ENCODE data around the gene UNC45B. TPM values are rescaled to one million over a fixed set of nuclear protein-coding genes. Genes with fewer than 3 reads are reported as not detected.

UNC45B gene
- total RNA-seq, 1 donor from 2014 or later = 146 TPM

DNA sequence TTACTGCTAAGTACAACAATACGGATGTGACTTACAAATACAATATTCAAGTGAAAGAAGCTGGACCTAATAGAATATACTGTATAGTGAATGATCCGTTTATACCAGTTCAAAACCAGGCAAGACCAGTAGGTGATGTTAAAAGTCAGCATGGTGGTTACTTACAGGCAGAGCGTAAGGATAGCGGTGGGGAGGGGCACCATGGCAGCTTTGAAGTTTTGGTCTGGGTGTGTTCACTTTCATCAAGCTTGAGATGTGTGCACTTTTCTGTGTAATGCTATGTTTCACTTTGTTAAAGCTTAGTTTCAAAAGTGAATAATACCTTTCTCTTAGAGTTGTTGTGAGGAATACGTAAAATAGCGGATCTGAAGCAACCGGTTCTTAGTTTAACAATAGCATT is 63.1 kb downstream of the UNC45B start:
- no peak overlapping the region for H3K4me3 ChIP-seq (ENCODE audit: low read length in 3 of 3)
- no peaks in the 10 kb centered on the region for H3K36me3 ChIP-seq (ENCODE audit: control insufficient read depth in 3 of 3, insufficient read depth in 3 of 3, low read length in 3 of 3)
- peaks cover 0 to 2% (median 0%) of the 10 kb centered on the region in 3 donors for H3K27me3 ChIP-seq (ENCODE audit: control insufficient read depth in 3 of 3, insufficient read depth in 3 of 3, low read length in 3 of 3)
- no peak overlapping the region for H3K27ac ChIP-seq (ENCODE audit: low read depth, low read length)
- H3K9me3 ChIP-seq (ENCODE audit: control insufficient read depth in 3 of 3, low read length in 3 of 3) = no peaks in the 10 kb centered on the region
- H3K9ac ChIP-seq (ENCODE audit: low read depth in 1 of 3, low read length in 3 of 3) = no peak overlapping the region
- no peaks in the 10 kb centered on the region for H3K4me1 ChIP-seq (ENCODE audit: control insufficient read depth in 3 of 3, insufficient read depth in 3 of 3, low read length in 3 of 3)

DNA sequence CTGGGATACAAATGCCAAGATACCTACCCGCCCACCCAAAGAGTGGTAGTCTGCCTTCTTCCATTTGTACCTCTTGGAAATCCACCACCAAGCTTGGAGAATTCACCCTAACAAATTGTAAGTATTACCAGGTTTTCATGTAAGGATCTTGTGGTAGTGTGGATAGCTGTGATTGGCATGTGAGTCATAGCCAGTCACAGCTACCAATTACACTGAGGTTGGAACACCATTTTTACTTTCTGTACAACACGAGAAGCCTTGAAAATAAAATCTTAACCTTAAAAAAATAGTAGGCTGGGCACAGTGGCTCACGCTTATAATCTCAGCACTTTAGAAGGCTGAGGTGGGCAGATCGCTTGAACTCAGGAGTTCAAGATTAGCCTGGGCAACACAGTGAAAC is 65.1 kb downstream of the UNC45B start:
- H3K9ac ChIP-seq (ENCODE audit: low read depth in 1 of 3, low read length in 3 of 3) = no peak overlapping the region
- H3K27ac ChIP-seq (ENCODE audit: low read depth, low read length) = peak overlapping the region; percentile 51
- H3K9me3 ChIP-seq (ENCODE audit: control insufficient read depth in 3 of 3, low read length in 3 of 3) = no peaks in the 10 kb centered on the region
- no peak overlapping the region for H3K4me3 ChIP-seq (ENCODE audit: low read length in 3 of 3)
- no peaks in the 10 kb centered on the region for H3K36me3 ChIP-seq (ENCODE audit: control insufficient read depth in 3 of 3, insufficient read depth in 3 of 3, low read length in 3 of 3)
- H3K4me1 ChIP-seq (ENCODE audit: control insufficient read depth in 3 of 3, insufficient read depth in 3 of 3, low read length in 3 of 3) = no peaks in the 10 kb centered on the region
- H3K27me3 ChIP-seq (ENCODE audit: control insufficient read depth in 3 of 3, insufficient read depth in 3 of 3, low read length in 3 of 3) = peaks cover 0 to 2% (median 0%) of the 10 kb centered on the region in 3 donors

DNA sequence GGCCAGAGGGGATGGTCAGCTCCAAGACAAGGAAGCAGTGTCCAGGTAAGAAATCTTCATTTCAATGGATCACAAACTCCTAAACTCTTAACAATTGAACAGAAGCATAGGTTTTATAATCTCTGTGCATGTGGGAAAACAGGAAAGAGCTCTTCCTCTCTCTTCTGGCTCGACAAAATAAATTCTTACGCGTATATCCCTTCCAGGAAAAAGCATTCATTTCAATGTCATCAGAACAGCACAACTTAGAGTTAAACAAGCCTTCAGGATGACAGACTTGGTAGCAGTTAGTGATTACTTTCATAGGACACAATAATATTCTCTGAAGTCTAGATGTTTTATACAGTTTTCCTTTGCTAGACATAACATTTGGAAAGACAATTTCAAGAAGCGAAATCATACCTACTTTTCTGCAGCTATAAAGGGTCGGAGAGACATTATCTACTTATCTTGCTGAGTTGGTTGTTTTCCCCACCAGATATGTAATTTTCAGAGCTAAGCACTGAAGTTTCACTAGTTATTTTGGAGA is 65.9 kb downstream of the UNC45B start:
- Histone ChIP-seq H3K27ac (ENCODE audit: low read depth, low read length) (peak overlapping the region; percentile 51), H3K27me3 (ENCODE audit: control insufficient read depth in 3 of 3, insufficient read depth in 3 of 3, low read length in 3 of 3) (peaks cover 0 to 2% (median 0%) of the 10 kb centered on the region in 3 donors), H3K4me3 (ENCODE audit: low read length in 3 of 3) (no peak overlapping the region), H3K9me3 (ENCODE audit: control insufficient read depth in 3 of 3, low read length in 3 of 3) (no peaks in the 10 kb centered on the region), H3K36me3 (ENCODE audit: control insufficient read depth in 3 of 3, insufficient read depth in 3 of 3, low read length in 3 of 3) (no peaks in the 10 kb centered on the region), H3K4me1 (ENCODE audit: control insufficient read depth in 3 of 3, insufficient read depth in 3 of 3, low read length in 3 of 3) (no peaks in the 10 kb centered on the region), H3K9ac (ENCODE audit: low read depth in 1 of 3, low read length in 3 of 3) (no peak overlapping the region)

DNA sequence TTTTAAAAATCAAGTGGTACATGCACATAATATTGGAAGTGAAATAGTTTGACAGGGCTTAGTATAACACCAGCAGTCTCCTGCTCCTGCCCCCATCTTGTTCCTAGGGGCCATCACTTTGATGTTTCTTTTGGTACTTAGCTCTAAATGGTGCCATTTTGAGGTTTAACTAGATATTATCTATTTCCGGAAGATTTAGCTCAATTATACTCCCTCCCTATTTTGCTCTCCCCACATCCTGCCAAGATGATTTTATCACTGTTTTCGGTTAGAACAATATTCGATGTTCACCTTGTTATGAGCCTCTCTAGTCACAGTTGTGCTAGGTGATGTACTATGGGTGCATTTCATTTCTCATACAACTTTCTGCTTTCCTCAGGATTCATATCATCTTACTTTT is 66.6 kb downstream of the UNC45B start:
- Histone ChIP-seq H3K4me3 (ENCODE audit: low read length in 3 of 3) (no peak overlapping the region), H3K9ac (ENCODE audit: low read depth in 1 of 3, low read length in 3 of 3) (no peak overlapping the region), H3K4me1 (ENCODE audit: control insufficient read depth in 3 of 3, insufficient read depth in 3 of 3, low read length in 3 of 3) (no peaks in the 10 kb centered on the region), H3K27me3 (ENCODE audit: control insufficient read depth in 3 of 3, insufficient read depth in 3 of 3, low read length in 3 of 3) (peaks cover 0 to 2% (median 0%) of the 10 kb centered on the region in 3 donors), H3K36me3 (ENCODE audit: control insufficient read depth in 3 of 3, insufficient read depth in 3 of 3, low read length in 3 of 3) (no peaks in the 10 kb centered on the region), H3K27ac (ENCODE audit: low read depth, low read length) (peak overlapping the region; percentile 62), H3K9me3 (ENCODE audit: control insufficient read depth in 3 of 3, low read length in 3 of 3) (no peaks in the 10 kb centered on the region)

DNA sequence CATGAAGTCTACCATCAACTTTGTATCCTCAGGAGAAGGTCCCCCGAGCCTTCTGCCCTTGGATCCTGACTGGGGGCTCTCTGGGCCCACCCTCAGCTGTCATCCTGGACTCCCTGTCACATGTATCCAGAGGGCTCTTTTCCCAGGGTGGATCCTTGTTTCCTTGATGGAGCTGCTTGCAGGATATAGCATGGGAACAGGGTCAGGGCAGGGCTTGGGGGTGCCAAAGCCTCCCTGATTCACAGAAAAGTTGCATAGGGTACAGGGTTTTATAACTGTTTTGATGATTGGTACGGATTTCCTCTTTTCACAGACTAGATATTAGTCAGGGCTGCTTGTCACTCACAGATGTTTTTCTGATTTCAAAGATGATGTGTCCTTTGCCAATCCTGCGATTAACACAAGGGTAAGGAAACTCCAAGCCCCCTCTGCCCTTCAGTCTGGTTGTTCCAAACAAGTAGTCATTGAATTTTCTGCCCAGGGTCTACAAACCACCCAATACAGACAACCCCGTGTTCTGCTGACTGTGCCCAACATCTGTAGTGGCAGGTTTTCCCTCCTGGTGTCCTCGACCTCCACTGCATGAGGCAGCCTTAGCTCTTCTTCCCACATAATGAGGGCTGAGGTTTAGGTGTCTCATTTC is 67.1 kb downstream of the UNC45B start:
- Histone ChIP-seq H3K9ac (ENCODE audit: low read depth in 1 of 3, low read length in 3 of 3) (no peak overlapping the region), H3K9me3 (ENCODE audit: control insufficient read depth in 3 of 3, low read length in 3 of 3) (no peaks in the 10 kb centered on the region), H3K27me3 (ENCODE audit: control insufficient read depth in 3 of 3, insufficient read depth in 3 of 3, low read length in 3 of 3) (peaks cover 0 to 2% (median 0%) of the 10 kb centered on the region in 3 donors), H3K4me3 (ENCODE audit: low read length in 3 of 3) (no peak overlapping the region), H3K4me1 (ENCODE audit: control insufficient read depth in 3 of 3, insufficient read depth in 3 of 3, low read length in 3 of 3) (no peaks in the 10 kb centered on the region), H3K36me3 (ENCODE audit: control insufficient read depth in 3 of 3, insufficient read depth in 3 of 3, low read length in 3 of 3) (no peaks in the 10 kb centered on the region), H3K27ac (ENCODE audit: low read depth, low read length) (peak overlapping the region; percentile 62)

DNA sequence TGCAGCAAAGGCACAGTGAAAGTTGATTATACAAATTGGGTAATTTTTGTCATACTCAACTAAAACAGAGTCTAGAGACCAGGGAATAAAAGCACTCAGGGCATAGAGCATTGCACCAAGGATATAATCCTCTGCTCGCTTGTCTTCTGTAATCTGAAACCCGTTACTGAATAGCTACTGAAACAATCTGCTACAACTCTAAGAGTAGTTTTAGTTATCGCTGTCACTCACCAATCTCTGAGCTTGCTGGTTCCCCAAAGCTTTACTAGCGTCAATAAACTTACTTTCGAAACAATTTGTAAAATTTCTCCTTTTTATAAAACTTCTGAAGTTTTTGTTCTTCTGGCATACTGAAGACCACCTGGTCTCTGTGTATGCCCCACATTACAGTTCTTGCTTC is 69.5 kb downstream of the UNC45B start:
- Histone ChIP-seq H3K36me3 (ENCODE audit: control insufficient read depth in 3 of 3, insufficient read depth in 3 of 3, low read length in 3 of 3) (no peaks in the 10 kb centered on the region), H3K9ac (ENCODE audit: low read depth in 1 of 3, low read length in 3 of 3) (no peak overlapping the region), H3K27me3 (ENCODE audit: control insufficient read depth in 3 of 3, insufficient read depth in 3 of 3, low read length in 3 of 3) (peaks cover 0 to 2% (median 0%) of the 10 kb centered on the region in 3 donors), H3K27ac (ENCODE audit: low read depth, low read length) (no peak overlapping the region), H3K4me1 (ENCODE audit: control insufficient read depth in 3 of 3, insufficient read depth in 3 of 3, low read length in 3 of 3) (no peaks in the 10 kb centered on the region), H3K4me3 (ENCODE audit: low read length in 3 of 3) (no peak overlapping the region), H3K9me3 (ENCODE audit: control insufficient read depth in 3 of 3, low read length in 3 of 3) (no peaks in the 10 kb centered on the region)

DNA sequence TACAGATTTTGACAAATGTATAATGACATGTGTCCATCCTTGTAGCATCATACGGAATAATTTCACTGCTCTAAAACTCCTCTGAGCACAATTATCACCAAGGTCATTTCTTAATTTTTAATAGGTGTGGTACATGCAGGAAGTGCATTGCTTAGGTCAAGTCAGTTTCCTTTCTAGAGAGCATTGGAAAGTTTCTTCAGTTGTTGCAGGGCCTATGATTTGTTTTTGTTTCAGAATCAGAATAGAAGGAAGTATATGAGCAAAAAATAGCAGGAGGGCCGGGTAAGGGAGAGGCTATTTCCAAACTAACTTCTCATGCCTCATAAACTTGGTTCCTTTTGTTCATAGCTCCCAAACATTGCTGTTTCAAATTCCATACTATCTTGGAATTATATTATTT is 71.3 kb downstream of the UNC45B start:
- Histone ChIP-seq H3K27me3 (ENCODE audit: control insufficient read depth in 3 of 3, insufficient read depth in 3 of 3, low read length in 3 of 3) (peaks cover 0 to 2% (median 0%) of the 10 kb centered on the region in 3 donors), H3K4me3 (ENCODE audit: low read length in 3 of 3) (no peak overlapping the region), H3K9me3 (ENCODE audit: control insufficient read depth in 3 of 3, low read length in 3 of 3) (no peaks in the 10 kb centered on the region), H3K4me1 (ENCODE audit: control insufficient read depth in 3 of 3, insufficient read depth in 3 of 3, low read length in 3 of 3) (no peaks in the 10 kb centered on the region), H3K27ac (ENCODE audit: low read depth, low read length) (no peak overlapping the region), H3K9ac (ENCODE audit: low read depth in 1 of 3, low read length in 3 of 3) (no peak overlapping the region), H3K36me3 (ENCODE audit: control insufficient read depth in 3 of 3, insufficient read depth in 3 of 3, low read length in 3 of 3) (no peaks in the 10 kb centered on the region)

DNA sequence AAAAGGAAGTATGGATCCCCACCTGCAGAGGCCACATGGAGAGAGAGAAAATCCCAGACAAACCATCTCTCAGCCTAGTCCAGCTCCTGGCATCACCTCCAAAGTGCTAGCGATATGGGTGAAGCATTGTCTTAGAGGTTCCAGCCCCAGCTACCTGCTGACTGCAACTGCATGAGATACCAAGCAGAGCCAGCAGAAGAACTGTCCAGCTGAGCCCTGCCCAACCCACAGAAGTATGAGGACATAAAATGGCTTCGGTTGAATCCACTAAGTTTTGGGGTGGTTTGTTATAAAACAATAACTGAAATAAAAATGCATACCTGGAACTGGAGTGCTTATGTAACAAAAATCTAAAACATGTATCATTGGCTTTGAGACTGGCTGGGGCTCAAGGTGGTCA is 74.8 kb downstream of the UNC45B start:
- Histone ChIP-seq H3K9ac (ENCODE audit: low read depth in 1 of 3, low read length in 3 of 3) (no peak overlapping the region), H3K4me3 (ENCODE audit: low read length in 3 of 3) (no peak overlapping the region), H3K4me1 (ENCODE audit: control insufficient read depth in 3 of 3, insufficient read depth in 3 of 3, low read length in 3 of 3) (no peaks in the 10 kb centered on the region), H3K36me3 (ENCODE audit: control insufficient read depth in 3 of 3, insufficient read depth in 3 of 3, low read length in 3 of 3) (no peaks in the 10 kb centered on the region), H3K9me3 (ENCODE audit: control insufficient read depth in 3 of 3, low read length in 3 of 3) (no peaks in the 10 kb centered on the region), H3K27ac (ENCODE audit: low read depth, low read length) (no peak overlapping the region), H3K27me3 (ENCODE audit: control insufficient read depth in 3 of 3, insufficient read depth in 3 of 3, low read length in 3 of 3) (no peaks in the 10 kb centered on the region)

DNA sequence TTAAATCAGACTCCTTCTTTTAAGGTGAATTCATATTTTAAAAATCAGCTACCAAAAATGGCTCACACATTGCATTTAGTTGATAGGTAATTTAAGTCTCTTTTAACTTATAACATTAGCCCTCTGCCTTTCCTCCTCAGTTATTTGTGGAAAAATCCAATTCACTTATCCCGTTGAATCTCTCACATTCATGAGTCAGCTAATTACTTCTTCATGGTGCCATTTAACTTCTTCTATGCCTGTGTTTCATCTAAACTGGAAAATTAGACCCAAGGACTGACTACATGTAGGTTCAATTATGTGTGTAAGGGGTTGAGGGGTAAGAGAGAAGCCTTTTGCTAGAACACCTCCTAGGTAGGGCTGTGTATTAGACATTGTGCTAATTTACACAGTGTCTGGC is 76.8 kb downstream of the UNC45B start:
- no peaks in the 10 kb centered on the region for H3K9me3 ChIP-seq (ENCODE audit: control insufficient read depth in 3 of 3, low read length in 3 of 3)
- H3K4me3 ChIP-seq (ENCODE audit: low read length in 3 of 3) = no peak overlapping the region
- H3K9ac ChIP-seq (ENCODE audit: low read depth in 1 of 3, low read length in 3 of 3) = no peak overlapping the region
- H3K4me1 ChIP-seq (ENCODE audit: control insufficient read depth in 3 of 3, insufficient read depth in 3 of 3, low read length in 3 of 3) = no peaks in the 10 kb centered on the region
- H3K27ac ChIP-seq (ENCODE audit: low read depth, low read length) = no peak overlapping the region
- no peaks in the 10 kb centered on the region for H3K27me3 ChIP-seq (ENCODE audit: control insufficient read depth in 3 of 3, insufficient read depth in 3 of 3, low read length in 3 of 3)
- no peaks in the 10 kb centered on the region for H3K36me3 ChIP-seq (ENCODE audit: control insufficient read depth in 3 of 3, insufficient read depth in 3 of 3, low read length in 3 of 3)

DNA sequence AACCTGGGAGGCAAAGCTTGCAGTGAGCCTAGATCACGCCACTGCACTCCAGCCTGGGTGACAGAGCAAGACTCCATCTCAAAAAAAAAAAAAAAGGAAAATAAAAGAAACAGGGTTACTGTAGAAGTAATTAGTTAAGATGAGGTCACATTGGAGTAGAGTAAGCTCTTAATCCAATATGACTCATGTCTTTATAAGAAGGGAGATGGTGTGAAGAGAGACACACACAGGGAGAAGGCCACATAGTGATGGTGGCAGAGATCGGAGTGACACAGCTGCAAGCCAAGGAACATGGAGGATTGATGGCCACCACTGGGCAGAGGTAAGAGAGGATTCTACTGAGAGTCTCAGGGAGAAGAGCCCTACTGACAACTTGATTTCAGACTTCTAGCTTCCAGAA is 79.9 kb downstream of the UNC45B start:
- no peaks in the 10 kb centered on the region for H3K27me3 ChIP-seq (ENCODE audit: control insufficient read depth in 3 of 3, insufficient read depth in 3 of 3, low read length in 3 of 3)
- H3K27ac ChIP-seq (ENCODE audit: low read depth, low read length) = no peak overlapping the region
- H3K9me3 ChIP-seq (ENCODE audit: control insufficient read depth in 3 of 3, low read length in 3 of 3) = no peaks in the 10 kb centered on the region
- H3K4me1 ChIP-seq (ENCODE audit: control insufficient read depth in 3 of 3, insufficient read depth in 3 of 3, low read length in 3 of 3) = no peaks in the 10 kb centered on the region
- no peak overlapping the region for H3K9ac ChIP-seq (ENCODE audit: low read depth in 1 of 3, low read length in 3 of 3)
- H3K36me3 ChIP-seq (ENCODE audit: control insufficient read depth in 3 of 3, insufficient read depth in 3 of 3, low read length in 3 of 3) = no peaks in the 10 kb centered on the region
- H3K4me3 ChIP-seq (ENCODE audit: low read length in 3 of 3) = no peak overlapping the region
